Stimulated activated CD4-positive, alpha-beta T cell treated with anti-CD3 and anti-CD28 coated beads, TNF-alpha, amount 100 ng/mL, for 24 hours (primary cell): ENCODE data around the gene PFN2.
"Not testable (repeated sequence)": the region's sequence is repeated elsewhere in the genome, so short reads cannot be mapped to it uniquely, and the experiment has no call there.

ENCODE experiments used
- DNase-seq, 3 experiments: peaks; one replicate each; pipeline ENCODE4 v3.0.0-alpha.2; 2020; ENCODE audit warnings: low read depth in 3 of 3

Gene PFN2

DNA sequence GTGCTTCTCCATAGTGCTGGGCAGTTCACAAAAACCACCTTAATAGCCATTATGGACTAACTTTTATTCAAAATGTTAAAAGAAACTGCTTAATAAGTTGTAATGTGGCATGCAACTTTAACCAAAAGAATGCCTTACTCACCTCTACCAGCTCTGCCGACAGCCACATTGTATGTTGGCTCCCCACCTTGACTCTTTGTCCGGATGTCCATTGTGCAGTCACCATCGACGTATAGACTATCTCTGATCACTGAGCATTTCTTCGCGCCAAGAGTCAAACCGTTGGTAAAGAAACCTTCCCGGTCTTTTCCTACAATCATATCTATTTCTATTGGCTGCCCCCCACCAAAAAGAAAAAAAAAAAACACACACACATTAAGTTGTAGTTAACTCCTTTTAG is 2.5 kb downstream of the PFN2 start:
- DNase-seq: no peak

DNA sequence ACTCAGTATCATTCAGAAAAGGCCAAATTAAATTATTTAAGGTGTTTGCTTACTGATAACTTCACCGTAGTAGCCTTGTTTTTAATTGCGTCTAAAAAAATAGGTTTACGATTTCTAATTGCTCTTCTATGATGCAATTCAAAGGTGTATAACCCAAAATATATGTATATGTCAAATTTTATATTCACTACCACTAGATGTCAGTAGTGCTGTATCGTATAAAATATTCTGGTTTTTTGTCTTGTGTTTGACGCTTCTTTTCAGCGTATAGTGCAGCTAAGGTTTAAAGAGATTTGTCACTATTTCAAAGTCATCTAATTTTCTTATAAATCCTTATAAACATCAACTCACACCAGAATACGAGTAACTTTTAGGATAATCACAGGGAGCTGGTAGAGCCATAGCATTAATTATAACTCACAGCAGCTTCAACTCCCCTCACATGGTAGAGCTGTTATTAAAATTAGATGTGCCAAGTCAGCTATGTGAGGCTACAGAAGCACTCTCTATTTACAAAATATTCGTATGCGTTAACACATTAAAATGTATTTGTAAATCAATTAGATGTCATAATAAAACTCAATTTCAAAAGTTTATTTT is 3.5 kb downstream of the PFN2 start:
- no peak for DNase-seq

- DNase-seq: no peak
These were observed 5.4 kb downstream of the PFN2 start for GRCh38 chr3:149965278-149965677.

DNA sequence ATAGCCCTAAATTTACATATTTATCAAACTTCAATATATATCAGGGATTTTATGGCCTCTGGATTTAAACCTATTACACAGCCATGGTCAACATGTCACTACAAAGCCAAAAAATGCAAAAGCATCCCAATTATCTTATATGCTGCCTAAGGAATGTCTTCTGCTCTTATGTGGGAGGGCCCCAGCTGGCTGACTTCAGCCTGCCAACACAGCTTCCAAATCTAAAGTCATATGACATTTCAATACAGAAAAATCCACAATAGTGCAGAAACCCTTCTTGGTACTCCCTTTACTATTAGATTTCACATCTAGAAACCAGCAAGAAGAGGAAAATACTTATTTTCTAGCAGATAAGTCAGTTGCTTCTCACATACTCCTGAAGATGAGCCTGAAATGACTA is 6.4 kb downstream of the PFN2 start:
- DNase-seq: no peak

DNA sequence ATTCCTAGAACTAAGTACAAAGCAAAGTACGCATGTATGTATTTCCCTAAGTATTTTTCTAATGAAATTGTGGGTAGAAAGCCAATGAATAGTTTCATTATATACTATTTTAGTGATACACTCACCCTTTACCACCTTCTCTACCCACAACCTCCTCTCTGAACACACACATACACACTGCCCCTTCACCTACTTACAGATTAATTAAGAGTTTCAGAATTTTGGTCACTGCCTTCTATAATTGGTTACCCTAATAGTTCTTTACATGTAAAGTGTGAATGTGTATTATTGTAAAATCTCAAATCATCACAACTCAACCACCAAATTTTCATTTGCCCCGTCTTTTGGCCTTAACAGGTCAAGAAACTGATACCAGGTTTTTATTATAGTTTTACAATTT is 7.2 kb downstream of the PFN2 start:
- DNase-seq: no peak

DNA sequence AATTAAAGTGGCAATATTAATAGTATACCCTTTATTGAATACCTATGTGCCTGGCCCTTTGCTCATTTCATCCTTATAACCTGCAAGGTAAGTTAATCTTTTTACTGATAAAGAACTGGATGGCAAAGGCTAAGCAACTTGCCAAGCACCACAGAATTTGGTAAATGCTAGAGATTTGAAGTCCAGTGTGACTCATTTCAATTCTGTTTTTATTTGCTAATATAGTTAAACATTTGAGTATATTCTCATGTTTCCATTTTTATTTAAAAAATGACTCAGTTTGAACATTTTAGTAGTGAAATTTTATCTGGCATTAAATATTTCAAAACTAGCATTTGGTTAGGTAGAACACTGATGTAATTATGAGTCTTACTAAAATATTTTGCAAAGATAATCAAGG is 11.3 kb downstream of the PFN2 start:
- no peak for DNase-seq

DNA sequence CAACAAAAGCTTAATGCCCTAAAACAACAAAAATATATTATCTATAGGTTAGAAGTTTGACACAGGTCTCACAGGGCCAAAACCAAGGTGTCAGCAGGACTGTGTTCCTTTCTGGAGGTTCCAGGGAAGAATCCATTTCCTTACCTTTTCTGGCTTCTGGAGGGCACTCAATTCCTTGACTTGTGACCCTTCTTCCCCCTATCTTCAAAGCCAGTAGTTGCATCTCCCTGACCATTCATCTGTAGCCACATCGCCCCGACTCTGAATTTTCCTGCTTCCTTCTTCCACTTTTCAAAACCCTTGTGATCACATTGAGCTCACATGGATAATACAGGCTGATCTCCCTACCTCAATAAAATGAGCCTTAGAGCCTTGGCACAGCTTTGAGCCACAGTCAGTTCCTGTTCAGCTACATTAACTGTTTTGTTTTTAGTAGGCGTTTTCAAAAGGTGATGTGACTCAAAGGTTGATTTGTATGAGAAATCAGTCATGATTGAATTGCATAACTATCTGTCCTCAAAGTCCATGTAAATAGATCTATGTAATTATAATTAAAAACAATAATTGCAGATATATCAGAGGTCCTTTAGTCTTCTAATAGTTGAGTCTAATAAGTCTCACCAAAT is 12.4 kb downstream of the PFN2 start:
- DNase-seq: no peak

GRCh38 chr3:149957361-149958125 is 13.2 kb downstream of the PFN2 start:
- DNase-seq: no peak

GRCh38 chr3:149955449-149955848 is 15.2 kb downstream of the PFN2 start:
- no peak for DNase-seq

- DNase-seq: no peak
These were observed 15.9 kb downstream of the PFN2 start for GRCh38 chr3:149954812-149955211.

- DNase-seq: no peak
These were observed 21.5 kb downstream of the PFN2 start for GRCh38 chr3:149949181-149949580.

DNA sequence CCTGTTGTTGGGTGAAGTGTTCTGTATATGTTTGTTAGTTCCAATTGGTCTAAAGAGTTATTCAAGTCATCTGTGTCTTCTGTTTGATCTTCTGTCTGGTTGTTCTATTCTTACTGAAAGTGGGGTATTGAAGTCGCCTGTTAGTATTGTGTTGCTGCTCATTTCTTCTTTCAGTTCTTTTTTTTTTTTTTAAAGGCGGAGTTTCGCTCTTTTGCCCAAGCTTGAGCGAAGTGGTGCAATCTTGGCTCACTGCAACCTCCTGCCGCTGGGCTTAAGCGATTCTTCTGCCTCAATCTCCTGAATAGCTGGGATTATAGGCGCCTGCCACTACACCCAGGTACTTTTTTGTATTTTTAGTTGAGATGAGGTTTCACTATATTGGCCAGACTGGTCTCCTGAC is 23.5 kb downstream of the PFN2 start:
- DNase-seq: no peak

- not testable (repeated sequence) for DNase-seq
These were observed 26.7 kb downstream of the PFN2 start for GRCh38 chr3:149943966-149944365.

DNA sequence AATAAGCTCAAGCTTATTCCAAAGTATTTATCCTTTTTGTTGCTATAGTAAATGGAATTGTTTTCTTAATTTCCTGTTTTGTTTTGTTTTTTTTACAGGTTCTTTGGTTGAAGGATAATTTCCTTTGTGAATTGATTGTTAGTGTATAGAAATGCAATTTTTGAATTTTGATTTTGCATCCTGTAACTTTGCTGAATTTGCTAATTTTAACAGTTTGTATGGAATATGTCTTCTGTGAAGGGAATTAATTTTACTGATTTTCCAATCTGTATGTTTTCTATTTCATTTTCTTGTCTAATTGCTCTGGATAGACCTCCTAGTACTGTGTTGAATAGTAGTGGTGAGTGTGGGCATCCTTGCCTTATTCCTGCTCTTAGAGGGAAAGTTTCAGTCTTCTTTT is 28.3 kb downstream of the PFN2 start:
- no peak for DNase-seq

DNA sequence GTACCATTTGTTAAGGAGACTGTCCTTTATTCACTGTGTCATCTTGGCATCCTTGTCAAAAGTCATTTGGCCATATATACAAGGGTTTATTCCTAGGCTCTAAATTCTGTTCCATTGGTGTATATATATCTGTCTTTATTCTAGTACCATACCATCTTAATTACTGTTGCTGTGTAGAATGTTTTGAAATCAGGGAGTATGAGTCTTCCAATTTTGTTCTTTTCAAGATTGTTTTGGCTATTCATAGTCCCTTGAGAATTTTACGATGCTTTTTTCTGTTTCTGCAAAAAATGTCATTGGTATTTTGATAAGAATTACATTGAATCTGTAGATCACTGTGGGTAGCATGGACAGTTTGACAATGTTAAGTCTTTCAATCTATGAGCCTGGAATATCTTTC is 28.7 kb downstream of the PFN2 start:
- DNase-seq: no peak

GRCh38 chr3:149941186-149941585 is 29.5 kb downstream of the PFN2 start:
- DNase-seq: no peak

- DNase-seq: not testable (repeated sequence)
These were observed 32.2 kb downstream of the PFN2 start for GRCh38 chr3:149938392-149939055.

- DNase-seq: peak in 2 of 3 experiments; percentile 3 to 9
These were observed 33.9 kb downstream of the PFN2 start for GRCh38 chr3:149936812-149937230.

DNA sequence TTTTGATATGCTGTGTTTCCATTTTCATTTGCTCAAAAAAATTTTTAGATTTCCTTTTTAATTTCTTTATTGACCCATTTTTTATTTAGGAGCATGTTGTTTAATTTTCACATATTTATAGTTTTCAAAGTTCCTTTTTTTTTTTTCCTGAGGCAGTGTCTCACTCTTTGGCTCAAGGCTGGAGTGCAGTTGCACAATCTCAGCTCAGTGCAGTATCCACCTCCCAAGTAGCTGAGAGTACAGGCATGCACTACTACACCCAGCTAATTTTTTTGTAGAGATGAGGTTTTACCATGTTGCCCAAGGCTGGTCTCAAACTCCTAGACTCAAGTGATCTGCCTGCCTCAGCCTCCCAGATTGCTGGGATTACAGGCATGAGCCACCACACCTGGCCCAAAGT is 36.2 kb downstream of the PFN2 start:
- DNase-seq: no peak

DNA sequence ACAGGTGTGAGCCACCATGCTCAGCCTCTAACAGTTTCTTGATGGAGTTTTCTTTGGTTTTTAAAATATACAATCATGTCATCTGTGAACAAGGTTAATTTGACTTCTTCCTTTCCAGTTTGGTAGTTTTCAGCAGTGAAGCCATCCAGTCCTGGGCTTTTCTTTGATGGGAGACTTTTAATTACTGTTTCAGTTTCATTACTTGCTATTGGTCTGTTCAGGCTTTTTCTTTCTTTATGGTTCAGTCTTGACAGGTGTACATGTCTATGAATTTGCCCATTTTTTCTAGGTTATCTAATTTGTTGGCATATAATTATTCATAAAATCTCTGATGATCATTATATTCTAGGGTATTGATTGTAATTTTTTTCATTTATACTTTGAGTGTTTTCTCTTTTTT is 36.8 kb downstream of the PFN2 start:
- DNase-seq: no peak

DNA sequence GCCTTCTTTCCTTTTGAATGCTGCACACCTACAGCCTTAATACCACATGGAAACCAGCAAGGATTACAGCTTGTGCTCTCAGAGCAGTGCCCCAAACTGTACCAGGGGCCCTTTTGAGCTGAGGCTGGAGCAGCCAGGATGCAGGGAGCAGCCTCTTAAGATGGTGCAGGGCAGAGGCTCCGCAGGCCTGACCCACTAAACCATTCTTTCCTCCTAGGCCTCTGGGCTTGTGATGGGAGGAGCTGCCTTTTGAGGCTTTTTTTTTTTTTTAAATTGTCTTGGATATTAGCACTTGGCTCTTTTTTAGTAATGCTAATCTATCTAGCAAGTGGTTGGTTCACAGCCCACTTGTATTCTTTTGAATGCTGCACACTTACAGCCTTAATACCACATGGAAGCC is 37.7 kb downstream of the PFN2 start:
- no peak for DNase-seq

DNA sequence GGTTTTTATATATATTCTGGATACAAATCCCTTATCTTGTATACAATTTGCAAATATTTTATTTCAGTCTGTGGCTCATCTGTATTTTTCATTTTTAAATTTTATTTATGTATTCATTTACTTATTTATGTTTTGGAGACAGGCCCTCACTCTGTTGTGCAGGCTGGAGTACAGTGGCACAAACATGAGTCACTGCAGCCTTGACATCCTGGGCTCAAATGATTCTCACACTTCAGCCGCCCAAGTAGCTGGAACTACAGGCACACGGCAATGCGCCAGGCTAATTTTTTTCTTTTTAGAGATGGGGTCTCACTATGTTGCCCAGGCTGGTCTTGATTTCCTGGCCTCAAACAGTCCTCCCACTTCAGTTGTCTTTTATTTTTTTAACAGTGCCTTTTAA is 50.6 kb downstream of the PFN2 start:
- DNase-seq: no peak

DNA sequence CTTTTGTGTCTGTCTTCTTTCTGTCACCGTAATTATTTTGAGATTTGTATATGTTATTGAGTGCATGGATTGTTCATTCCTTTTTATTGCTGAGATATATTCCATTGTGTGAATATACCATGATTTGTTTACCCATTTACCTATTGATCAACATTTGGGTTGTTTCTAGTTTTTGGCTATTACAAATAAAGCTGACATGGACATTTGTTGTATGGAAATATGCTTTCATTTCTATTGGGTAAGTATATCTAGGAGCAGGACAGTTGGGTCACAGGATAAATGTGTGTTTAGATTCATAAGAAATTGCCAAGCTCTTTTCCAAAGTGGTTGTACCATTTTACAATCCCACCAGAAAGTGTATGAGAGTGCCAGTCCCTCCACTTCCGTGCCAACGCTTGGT is 51.2 kb downstream of the PFN2 start:
- DNase-seq: no peak
